Stimulated activated CD4-positive, alpha-beta T cell treated with anti-CD3 and anti-CD28 coated beads, Interleukin-2, amount 100 ng/mL, for 48 hours (primary cell): ENCODE results near the gene MORF4L1.
"Not testable (repeated sequence)": the region's sequence is repeated elsewhere in the genome, so short reads cannot be mapped to it uniquely, and the experiment has no call there.

Experiments used
- DNase-seq, 2 donors: peaks; one replicate each; pipeline ENCODE4 v3.0.0-alpha.2; 2020

The MORF4L1 gene

GRCh38 chr15:78927077-78927790, 54.5 kb downstream of the MORF4L1 start:
- no peak for DNase-seq

- DNase-seq = not testable (repeated sequence)
Measured at GRCh38 chr15:78928176-78928575, 55.5 kb downstream of the MORF4L1 start.

- DNase-seq = no peak
Measured at GRCh38 chr15:78928616-78929093, 56.0 kb downstream of the MORF4L1 start.

- no peak for DNase-seq
Measured at GRCh38 chr15:78929536-78930264, 57.0 kb downstream of the MORF4L1 start.

GRCh38 chr15:78930577-78931388, 58.1 kb downstream of the MORF4L1 start:
- no peak for DNase-seq

GRCh38 chr15:78931439-78932257, 59.0 kb downstream of the MORF4L1 start:
- no peak for DNase-seq

- no peak for DNase-seq
Measured at GRCh38 chr15:78932258-78932808, 59.6 kb downstream of the MORF4L1 start.

- no peak for DNase-seq
Measured at GRCh38 chr15:78933187-78933822, 60.6 kb downstream of the MORF4L1 start.

GRCh38 chr15:78933823-78934654, 61.3 kb downstream of the MORF4L1 start:
- DNase-seq = no peak

- DNase-seq = no peak
Measured at GRCh38 chr15:78934655-78935023, 61.9 kb downstream of the MORF4L1 start.

- DNase-seq = no peak
Measured at GRCh38 chr15:78937132-78937739, 64.5 kb downstream of the MORF4L1 start.

- no peak for DNase-seq
Measured at GRCh38 chr15:78938658-78939488, 66.2 kb downstream of the MORF4L1 start.

GRCh38 chr15:78942741-78943140, 70.1 kb downstream of the MORF4L1 start:
- no peak for DNase-seq

- DNase-seq = no peak
Measured at GRCh38 chr15:78943692-78944091, 71.0 kb downstream of the MORF4L1 start.

GRCh38 chr15:78944202-78944625, 71.5 kb downstream of the MORF4L1 start:
- DNase-seq = no peak

- peak; percentile 57 to 63 for DNase-seq
Measured at GRCh38 chr15:78944669-78945407, 72.1 kb downstream of the MORF4L1 start, which contains the start of gene CTSH. CTSH (minus strand) TSS chr15:78945046; CDS start chr15:78944981, 65 bp downstream.

GRCh38 chr15:78946493-78946892, 73.8 kb downstream of the MORF4L1 start:
- DNase-seq = no peak

- no peak for DNase-seq
Measured at GRCh38 chr15:78947506-78947905, 74.8 kb downstream of the MORF4L1 start.
